Activated CD4-positive, CD25-positive, alpha-beta regulatory T cell (primary cell): Measurements from ENCODE around the gene REEP6.
"Not testable (repeated sequence)": the region's sequence is repeated elsewhere in the genome, so short reads cannot be mapped to it uniquely, and the experiment has no call there.

Experiments
- DNase-seq, 4 experiments: peaks; one replicate each; lab custom pipeline; 2025; lab: John Stamatoyannopoulos, UW

The REEP6 gene

GRCh38 chr19:1490311-1491113, 469 bp upstream of the REEP6 start, which contains the start of gene PCSK4:
Gene PCSK4, minus strand, starts transcription at chr19:1490350. Its CDS starts 4 bp downstream, at chr19:1490346.
- peak; percentile 94 to 98 (median 96) for DNase-seq

DNA sequence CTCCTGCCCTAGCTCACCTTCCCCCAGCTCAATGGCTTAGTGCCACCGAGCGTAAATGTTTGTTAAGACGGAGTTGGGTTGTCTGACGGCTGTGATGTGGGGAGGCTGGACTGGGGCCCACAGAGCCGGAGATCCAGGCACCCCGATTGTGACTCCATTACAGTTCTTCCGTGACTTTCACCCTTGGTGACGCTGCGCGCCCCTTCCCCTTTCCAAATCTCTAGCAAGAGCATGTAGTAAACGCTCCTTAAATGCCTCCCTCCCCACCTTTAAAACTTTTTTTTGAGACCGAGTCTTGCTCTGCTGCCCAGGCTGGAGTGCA, 829 bp downstream of the REEP6 start:
- DNase-seq, result no peak

DNA sequence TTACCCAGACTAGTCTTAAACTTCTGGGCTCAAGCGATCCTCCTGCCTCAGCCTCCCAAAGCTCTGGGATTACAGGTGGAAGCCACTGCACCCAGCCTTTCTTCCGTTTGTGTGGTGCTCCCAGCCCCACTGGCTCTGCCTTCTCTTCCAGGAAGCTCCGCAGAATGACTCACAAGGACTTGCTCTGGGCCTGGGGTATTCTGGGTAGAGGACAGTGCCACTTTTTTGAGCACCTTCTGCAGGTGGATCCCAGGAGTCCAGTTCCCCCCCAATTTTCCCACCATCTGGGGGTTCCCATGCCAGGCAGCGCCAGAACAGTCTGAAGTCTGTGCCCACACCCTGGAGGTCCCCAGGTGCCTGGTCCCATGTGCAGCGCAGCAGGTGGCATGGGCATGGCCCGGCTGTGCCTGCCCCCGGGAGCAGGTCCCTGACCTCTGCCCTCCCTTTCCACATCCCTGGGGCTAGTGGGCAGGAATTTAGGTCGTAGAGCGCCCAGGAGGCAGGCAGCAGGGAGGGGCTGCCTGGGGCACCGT, 1.6 kb downstream of the REEP6 start:
- DNase-seq, result no peak

DNA sequence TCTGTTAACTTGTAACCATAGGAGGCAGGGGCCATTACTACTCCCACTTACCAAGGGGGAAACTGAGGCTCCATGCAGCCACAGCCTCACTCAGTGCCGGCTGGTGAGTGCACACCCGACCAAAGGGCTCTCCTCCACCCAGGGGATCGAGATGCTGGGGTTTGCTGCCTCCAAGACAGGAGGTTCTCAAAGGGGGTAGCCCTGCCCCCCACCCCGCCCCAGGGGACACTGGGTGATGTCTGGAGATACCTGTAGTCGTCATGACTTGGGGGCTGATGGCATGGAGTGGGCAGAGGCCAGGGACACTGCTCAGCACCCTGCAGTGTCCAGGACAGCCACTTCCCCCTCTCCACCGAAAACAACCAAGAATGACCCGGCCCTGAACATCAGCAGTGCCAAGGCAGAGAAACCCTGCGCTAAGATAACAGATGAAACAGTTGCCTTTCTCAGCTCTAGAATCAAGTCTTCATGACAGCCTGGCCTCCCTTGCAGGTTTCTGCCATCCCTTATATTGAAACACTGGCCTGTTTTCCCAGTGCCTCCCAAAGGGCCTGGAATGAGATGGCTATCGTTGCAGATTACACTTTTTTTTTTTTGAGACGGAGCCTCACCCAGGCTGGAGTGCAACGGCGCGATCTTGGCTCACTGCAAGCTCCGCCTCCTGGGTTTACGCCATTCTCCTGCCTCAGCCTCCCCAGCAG, 3.3 kb downstream of the REEP6 start:
- DNase-seq, result no peak

DNA sequence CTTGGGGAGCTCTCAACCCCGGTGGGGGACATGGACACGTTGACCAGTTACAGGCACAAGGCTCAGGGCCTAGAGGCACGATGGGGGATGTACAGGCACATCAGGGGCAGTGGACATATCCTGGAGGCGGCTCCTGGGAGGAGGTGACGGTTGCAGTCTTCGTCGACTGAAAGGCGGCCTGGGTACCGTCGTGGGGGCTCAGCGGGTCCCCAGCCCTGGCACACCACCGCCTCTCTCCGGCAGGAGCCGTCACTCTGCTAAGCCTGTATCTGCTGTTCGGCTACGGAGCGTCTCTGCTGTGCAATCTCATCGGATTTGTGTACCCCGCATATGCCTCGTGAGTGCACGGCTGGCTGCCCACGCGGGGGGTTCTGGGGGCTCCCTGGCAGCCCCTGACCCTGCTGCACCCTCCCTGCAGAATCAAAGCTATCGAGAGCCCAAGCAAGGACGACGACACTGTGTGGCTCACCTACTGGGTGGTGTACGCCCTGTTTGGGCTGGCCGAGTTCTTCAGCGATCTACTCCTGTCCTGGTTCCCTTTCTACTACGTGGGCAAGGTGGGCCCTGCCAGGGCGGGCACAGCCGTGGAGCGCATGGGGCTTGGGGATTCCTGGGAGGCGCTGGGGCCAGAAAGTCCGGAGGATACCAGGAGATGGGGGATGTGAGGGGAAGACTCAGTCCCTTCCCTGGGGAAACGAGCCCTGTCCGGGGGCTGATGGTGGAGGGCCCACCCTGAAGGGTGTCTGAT, 4.2 kb downstream of the REEP6 start:
- DNase-seq, result no peak

DNA sequence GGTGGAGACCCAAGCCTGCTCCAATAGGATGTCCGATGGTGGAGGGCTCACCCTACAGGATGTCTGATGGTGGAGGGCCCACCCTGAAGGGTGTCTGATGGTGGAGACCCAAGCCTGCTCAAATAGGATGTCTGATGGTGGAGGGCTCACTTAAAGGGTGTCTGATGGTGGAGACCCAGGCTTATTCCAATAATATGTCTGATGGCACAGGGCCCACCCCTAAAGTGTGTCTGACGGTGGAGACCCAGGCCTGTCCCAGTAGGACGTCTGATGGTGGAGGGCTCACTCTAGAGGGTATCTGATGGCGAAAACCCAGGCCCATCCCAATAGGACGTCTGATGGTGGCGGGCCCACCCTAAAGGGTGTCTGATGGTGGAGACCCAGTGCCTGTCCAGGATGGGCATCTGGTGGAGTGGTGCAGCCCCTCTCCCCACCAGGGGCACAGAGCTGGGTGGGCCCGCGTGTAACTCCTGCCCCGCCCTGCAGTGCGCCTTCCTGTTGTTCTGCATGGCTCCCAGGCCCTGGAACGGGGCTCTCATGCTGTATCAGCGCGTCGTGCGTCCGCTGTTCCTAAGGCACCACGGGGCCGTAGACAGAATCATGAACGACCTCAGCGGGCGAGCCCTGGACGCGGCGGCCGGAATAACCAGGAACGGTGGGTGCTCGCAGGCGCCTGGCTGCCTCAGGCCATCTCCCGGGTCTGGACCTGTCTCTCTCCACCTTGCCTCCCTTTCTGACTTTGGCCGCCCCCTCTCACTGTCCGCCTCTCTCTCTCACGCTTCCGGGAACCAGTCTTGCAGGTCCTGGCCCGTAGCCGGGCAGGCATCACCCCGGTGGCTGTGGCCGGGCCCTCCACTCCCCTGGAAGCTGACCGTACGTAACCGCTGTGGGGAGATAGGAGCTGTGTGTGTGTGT, 5.1 kb downstream of the REEP6 start:
- DNase-seq, result no peak

DNA sequence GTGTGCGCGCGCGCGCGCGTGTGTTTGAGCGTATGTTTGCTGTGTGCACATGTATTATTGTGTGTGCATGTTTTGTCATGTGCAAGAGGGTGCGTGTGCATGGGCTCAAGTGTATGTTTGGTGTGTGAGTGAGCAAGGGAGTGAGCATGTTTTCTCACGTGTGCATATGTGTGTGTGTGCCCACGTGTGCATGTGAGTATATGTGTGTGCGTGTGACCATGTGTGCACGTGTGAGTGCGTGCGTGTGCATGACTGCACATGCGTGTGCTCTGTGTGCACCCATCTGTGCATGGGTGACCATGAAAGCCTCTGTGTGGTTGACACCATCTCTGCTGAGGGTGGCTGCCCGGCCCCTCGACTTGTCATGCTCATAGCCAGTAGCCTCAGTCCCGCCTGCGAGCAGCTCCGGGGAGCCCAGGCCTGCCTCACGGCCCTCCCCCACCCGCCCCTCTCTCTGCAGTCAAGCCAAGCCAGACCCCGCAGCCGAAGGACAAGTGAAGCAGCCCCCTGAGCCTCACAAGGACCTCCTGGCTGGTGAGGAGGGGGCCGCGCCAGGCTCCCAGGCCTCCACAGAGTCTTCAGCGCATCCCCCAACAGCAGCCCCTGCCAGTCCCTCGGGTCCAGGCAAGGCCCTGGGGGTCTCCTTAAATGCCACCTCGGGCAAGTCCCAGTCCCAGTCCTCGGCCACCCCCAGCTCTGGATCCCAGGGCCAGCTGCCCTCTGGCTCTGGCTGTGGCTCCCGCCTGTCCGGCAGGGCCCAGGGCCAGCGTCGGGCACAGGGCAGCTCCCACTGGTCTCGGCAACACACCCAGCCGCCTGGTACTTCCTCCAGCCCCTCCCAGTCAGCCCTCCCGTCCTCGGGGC, 6.0 kb downstream of the REEP6 start:
- DNase-seq, result no peak

- no peak for DNase-seq
Measured at GRCh38 chr19:1497578-1498235, 6.7 kb downstream of the REEP6 start.

GRCh38 chr19:1499231-1499630, 8.2 kb downstream of the REEP6 start:
- DNase-seq, result not testable (repeated sequence)

DNA sequence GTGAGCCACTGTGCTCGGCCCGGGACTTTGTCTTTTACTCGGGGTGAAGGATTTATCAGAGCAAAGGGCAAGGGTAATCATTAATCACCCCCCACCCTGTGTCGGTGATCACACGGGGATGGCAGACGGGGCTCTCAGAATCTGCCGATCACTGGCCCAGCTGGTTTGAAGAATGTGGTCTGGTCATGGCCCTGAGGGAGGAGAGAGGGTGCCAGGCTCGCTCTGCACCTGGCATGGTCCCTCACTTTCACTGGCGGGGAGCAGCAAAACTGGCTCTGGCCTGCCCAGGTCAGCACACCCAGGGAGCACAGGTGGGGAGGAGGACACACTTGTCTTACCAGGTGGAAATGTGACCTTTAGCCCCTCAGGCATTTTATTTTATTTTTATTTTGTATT, 10.2 kb downstream of the REEP6 start:
- DNase-seq, result no peak

DNA sequence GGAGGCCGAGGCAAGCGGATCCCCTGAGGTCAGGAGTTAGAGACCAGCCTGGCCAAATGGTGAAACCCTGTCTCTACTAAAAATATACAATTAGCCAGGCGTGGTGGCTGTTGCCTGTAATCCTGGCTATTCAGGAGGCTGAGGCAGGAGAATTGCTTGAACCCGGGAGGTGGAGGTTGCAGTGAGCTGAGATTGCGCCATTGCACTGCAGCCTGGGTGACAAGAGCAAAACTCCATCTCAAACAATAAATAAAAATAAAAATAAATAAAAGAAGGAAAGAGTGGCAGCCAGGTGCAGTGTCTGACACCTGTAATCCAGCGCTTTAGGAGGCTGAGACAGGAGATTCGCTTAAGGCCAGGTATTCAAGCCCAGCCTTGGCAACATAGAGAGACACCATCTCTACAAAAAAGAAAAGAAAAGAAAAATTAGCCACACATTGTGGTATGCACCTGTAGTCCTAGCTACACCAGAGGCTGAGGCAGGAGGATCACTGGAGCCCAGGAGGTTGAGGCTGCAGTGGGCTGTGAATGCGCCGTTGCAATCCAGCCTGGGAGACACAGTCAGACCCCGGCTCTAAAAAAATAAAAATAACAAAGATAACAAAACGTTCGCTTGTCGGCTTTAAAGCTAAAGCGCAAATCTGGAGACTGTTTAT, 11.6 kb downstream of the REEP6 start:
- no peak for DNase-seq

- DNase-seq, result peak; percentile 23 to 55 (median 44)
Measured at GRCh38 chr19:1503089-1503924, 12.3 kb downstream of the REEP6 start.

- DNase-seq, result no peak
Measured at GRCh38 chr19:1503925-1504773, 13.2 kb downstream of the REEP6 start.

DNA sequence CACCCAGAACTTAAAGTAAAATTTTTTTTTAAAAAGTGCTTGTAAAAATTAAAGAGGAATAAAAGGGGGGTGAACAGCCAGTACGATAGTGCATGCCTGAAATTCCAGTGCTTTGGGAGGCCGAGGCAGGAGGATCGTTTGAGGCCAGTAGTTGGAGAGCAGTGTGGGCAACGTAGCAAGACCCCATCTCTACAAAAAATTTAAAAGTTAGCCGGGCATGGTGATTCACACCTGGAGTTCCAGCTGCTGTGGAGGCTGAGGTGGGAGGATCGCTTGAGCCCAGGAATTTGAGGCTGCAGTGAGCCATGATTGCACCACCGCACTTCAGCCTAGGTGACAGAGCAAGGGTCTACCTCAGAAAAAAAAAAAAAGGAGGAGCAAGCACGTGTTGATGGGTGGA, 14.0 kb downstream of the REEP6 start:
- DNase-seq, result no peak

DNA sequence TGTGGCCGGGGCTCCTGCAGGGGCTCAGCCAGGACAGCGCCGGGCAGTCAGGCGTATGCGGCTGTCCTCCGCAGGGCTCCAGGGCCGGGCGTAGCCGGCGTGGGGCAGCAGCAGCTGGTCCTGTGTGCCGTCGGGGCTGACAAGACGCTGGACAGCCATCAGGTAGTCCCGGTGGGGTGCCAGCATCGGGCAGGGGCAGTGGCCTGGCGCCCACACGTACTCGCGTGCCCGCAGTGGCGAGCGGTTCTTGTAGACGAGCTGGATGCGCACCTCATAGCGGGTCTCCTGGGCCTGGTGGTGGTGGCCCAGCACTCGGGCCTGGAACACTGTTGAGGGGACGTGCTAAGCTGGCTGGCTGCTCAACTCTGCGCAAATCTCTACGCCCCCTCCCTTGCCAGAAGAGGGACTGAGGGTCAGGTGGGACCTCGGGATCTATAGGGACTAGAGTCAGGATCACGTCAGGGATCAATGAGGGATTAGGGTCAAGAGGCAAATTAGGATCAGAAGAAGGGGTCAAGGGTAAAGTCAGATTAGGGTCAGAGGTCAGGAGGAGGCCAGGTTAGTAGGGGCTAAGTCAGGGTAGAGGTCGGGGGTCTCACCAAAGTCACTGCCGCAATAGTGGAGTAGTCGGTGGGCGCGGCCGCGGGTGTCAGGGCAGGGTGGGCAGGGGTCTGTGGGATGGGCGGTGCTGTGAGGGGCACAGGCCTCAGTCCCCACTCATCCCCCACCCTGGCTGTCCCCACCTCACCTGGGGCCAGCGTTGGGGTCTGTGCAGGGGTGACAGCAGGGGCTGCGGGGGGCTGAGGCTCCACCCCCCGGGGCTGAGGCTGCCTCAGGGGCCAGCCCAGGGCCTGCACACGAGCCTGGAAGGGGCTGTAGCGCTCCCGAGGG, 15.3 kb downstream of the REEP6 start:
- DNase-seq, result no peak

DNA sequence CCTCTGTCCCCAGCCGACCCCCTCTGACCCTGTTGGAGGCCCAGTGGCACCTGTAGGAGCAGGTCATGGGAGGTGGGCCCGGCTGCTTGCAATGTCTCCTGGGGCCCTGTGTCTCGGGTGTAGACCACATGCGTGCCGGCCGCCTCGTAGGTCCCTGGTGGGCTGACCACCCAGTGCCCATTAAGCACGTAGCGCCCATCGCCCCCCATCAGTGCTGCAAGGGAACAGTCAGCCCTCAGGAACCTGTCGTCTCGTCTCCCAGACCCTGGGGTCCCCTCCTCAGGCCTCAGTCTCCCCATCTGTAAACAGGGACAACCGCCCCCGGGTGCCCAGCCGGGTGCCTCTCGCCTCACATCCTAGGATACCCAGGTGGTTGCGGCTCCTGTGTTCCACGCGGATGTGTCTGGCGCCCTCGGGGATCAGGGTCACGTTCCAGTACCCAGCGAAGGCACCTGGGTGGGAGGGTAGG, 16.2 kb downstream of the REEP6 start:
- no peak for DNase-seq
